NOMO-1 treated with DMSO at 0.1 percent for 48 hours (cell line): ENCODE measurements around the gene SMARCD1.

Experiments used
- DNase-seq: peaks from one replicate; lab custom pipeline; 2025; ENCODE audit not compliant: unreplicated experiment; lab: John Stamatoyannopoulos, UW

Gene SMARCD1

GRCh38 chr12:50057000-50057841, 27.9 kb upstream of the SMARCD1 start, which contains the start of gene ASIC1:
ASIC1 (plus strand) TSS chr12:50057596; CDS start chr12:50058767, 1,171 bp downstream.
- DNase-seq, result peak; percentile 22

DNA sequence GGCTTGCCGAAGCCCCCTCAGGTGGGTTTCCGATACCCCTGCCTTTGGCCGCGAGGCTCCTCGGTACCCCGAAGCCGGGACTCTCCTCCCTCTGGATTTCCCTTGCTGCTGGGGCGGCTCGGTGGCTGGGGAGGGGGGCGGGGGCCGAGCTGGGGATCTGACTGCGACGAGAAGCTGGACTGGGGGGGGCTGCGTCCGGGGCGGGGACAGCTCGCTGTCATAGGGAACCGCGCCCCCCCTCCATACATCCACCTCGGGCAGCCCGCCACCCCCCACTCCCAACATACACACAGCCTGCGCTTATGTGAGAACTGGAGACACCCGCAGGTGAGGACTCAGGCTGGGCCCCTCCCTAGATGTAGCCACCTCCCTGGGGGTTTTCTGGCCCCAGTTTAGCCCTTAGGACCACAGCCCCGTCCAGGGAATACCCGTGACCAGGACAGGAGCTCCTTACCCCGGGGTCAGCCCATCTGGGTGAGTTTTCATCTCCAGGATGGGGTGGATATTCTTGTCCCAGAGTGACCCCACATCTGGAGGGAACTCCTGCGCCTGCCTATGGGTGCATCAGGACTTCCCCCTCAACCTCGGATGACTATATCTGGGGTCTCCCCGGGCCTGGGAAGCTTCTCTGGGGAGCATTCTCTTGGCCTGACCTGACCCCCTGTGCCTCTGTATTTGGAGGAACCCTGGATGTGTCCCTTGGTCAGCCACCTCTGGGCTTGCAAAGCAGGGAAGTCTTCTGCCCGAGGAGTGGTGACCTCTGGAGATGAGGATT, 27.1 kb upstream of the SMARCD1 start:
- DNase-seq, result no peak

DNA sequence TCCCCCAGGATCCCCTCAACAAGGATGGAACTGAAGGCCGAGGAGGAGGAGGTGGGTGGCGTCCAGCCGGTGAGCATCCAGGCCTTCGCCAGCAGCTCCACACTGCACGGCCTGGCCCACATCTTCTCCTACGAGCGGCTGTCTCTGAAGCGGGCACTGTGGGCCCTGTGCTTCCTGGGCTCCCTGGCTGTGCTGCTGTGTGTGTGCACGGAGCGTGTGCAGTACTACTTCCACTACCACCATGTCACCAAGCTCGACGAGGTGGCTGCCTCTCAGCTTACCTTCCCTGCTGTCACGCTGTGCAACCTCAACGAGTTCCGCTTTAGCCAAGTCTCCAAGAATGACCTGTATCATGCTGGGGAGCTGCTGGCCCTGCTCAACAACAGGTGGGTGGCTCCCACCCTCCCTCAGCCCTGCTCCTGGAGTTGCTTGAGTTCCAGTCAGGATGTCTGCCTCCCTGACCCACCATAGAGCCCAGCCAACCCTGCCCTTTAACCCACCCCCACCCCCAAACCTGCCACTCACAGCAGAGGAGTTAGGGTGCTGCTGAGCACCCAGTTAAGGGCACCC, 26.3 kb upstream of the SMARCD1 start:
- no peak for DNase-seq

GRCh38 chr12:50059440-50060119, 25.6 kb upstream of the SMARCD1 start:
- DNase-seq, result peak; percentile 57

DNA sequence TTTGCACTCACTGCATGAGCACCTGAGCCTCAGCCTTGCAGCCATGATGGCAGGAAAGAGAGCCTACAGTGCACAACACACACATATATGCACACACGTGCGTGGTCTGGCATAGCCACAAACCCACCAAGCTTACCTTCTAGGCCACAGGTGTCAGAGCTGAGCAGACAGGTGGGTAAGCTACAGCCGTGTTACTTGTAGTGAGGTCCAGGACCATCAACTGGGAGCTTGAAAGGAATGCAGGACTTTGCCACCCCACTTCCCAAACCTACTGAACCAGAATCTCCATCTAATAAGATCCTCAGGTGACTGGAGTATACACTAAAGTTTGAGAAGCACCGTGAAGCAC, 25.0 kb upstream of the SMARCD1 start:
- DNase-seq, result no peak

- no peak for DNase-seq
Measured at GRCh38 chr12:50061171-50061570, 24.0 kb upstream of the SMARCD1 start.

GRCh38 chr12:50061946-50062686, 23.0 kb upstream of the SMARCD1 start:
- no peak for DNase-seq

DNA sequence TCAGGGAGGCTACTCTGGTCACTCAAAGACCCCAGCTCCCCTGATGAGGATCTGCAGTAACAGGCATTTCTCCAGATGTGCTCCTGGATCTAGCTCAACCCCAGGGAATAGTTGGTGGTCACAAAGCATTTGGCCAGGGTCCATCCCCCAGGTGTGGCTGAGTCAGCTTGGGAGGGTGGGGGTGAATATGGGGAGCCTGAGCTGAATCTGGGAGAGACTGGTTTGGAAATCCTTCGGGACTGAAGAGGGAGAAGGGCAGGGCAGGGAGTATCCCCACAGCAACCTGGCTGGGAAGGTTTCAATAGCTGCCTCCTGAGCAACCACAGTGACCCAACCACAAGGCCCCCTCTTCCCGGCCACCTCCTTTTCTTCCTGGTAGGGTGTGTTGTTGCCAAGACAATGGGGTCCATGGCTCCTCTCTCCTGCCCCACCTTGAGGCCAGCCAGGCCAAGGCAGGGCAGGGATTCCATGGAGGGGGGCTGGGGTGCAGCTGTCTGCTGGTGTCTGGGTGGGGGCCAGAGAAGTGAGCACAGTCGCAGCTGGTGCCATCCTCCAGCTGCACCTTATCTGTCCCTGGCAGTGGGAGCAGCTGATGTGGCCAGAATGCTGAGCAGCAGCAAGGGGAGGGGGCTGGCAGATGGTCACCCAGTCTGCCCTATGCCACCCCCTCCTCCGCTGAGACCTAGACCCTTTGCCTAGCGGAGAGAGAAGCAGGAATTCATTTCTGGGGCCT, 22.2 kb upstream of the SMARCD1 start:
- DNase-seq, result no peak

- no peak for DNase-seq
Measured at GRCh38 chr12:50065726-50066310, 19.3 kb upstream of the SMARCD1 start.

GRCh38 chr12:50066402-50066801, 18.7 kb upstream of the SMARCD1 start:
- no peak for DNase-seq

DNA sequence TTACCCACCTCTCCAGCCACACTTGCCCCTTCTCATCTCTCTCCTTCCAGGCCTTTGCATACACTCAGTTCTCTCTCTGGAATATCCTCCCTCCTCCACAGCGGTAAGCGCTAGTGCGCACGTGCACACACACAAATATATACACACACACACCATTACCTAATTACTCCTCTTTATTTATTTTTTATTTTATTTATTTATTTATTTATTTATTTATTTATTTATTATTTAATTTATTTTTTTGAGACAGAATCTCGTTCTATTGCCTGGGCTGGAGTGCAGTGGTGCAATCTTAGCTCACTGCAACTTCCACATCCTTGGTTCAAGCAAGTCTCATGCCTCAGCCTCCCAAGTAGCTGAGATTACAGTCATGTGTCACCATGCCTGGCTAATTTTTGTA, 16.1 kb upstream of the SMARCD1 start:
- DNase-seq, result no peak

DNA sequence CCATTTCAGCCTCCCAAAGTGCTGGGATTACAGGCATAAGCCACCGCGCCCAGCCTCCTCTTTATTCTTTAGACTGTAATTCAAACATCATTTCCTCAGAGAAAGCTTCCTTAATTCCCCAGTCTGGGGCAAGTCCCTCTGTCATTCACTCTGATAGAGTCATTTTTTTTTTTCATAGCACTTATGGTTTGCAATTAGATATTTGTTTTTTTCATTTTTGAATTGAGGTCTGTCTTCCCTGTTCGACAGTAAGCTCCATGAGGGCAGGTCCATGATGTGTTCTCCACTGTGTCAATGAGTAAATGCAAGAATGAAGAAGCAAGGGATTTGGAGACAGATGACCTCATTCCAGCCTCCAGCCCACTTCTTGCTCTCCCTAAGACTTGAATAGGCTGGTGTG, 15.6 kb upstream of the SMARCD1 start:
- no peak for DNase-seq

GRCh38 chr12:50070314-50071060, 14.7 kb upstream of the SMARCD1 start:
- DNase-seq, result peak; percentile 69

- no peak for DNase-seq
Measured at GRCh38 chr12:50072198-50072907, 12.8 kb upstream of the SMARCD1 start.

DNA sequence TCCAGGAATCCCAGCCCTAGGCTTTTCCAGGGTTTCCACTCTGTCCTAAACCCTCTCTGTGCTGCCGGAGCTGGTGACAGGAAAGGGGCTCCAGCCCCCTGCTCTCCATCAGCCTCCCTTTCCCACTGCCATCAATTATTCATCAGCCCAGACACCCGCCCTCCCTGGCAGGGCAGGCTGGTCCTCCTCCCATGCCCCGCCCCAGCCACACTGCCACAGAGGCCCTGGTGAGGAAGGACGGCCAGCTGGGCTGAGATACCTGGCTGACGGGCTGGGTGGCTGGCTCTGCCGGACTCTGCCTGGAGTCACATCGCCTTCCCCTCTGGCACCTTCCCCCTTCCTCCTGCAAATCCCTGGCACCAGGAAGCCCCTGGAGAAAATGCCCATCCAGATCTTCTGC, 11.9 kb upstream of the SMARCD1 start:
- DNase-seq, result no peak

DNA sequence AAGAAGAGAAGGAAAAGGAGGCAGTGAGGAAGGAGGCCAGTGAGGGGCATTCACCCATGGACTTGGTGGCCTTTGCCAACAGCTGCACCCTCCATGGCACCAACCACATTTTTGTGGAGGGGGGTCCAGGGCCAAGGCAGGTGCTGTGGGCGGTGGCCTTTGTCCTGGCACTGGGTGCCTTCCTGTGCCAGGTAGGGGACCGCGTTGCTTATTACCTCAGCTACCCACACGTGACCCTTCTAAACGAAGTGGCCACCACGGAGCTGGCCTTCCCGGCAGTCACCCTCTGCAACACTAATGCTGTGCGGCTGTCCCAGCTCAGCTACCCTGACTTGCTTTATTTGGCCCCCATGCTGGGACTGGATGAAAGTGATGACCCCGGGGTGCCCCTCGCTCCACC, 11.4 kb upstream of the SMARCD1 start:
- DNase-seq, result no peak

DNA sequence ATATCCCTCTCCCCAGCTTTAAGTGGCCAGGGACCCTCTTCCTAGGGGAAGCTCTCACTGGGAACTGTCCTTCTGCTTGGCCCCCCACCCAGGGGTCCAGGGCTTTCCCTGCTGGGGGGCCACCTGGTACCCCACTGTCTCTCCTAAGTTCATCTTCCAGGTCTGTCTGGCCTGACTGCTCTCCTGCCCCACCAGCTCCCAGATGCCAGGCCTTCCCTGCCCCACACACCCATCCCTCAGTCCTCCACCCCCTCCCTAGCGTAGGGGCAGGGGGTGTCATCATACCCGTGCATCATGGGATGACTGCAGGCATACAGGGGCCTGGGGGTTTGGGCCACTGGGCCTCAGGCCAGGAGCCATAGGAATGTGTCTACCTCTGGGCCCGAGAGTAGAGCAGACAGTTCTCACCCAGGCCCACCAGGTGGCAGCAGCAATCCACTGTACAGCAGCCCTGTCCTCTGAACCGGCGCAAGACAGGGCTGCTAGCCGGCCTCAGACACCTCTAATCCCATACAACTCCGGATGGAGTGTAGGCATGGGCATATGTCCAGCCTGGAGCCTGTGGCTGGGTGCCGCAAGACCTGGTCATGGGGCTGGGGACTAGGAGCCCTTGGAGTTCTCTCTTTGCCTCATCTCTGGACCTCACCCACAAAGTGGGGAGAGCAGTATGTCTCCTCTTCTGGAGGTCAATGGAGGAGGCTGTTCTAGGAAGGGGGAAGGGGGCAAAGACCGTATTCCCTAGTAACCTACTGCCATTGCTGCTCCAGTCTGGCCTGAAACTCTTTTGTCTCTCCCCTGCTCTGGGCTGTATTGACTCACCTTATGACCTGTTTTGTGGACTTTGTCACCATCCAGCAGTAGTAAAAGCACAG, 10.0 kb upstream of the SMARCD1 start:
- DNase-seq, result peak; percentile 70
